HUES6 (cell line): ENCODE measurements around the gene SMYD3.

Experiments
- H3K27ac ChIP-seq: 2 replicates; pipeline ENCODE4 v1.7.0; 2013; ENCODE audit warnings: low read depth, mild to moderate bottlenecking, low read length, inconsistent platforms
- H3K27me3 ChIP-seq: 2 replicates; pipeline ENCODE4 v1.6.1; 2013; ENCODE audit warnings: low read length; ENCODE audit not compliant: control insufficient read depth, insufficient read depth
- H3K36me3 ChIP-seq: 2 replicates; pipeline ENCODE4 v1.6.1; 2013; ENCODE audit warnings: low read length; ENCODE audit not compliant: control insufficient read depth, insufficient read depth
- H3K4me1 ChIP-seq: 2 replicates; pipeline ENCODE4 v1.6.1; 2013; ENCODE audit warnings: low read length; ENCODE audit not compliant: control insufficient read depth, insufficient read depth
- H3K4me3 ChIP-seq: 2 replicates; pipeline ENCODE4 v1.5.1; 2013; ENCODE audit warnings: low read depth, low read length
- H3K9ac ChIP-seq: one replicate; pipeline ENCODE4 v1.6.1; 2013; ENCODE audit warnings: mild to moderate bottlenecking, low read length
- H3K9me3 ChIP-seq: 2 replicates; pipeline ENCODE4 v1.6.1; 2013; ENCODE audit warnings: low read depth, low read length; ENCODE audit not compliant: control insufficient read depth, insufficient read depth

Gene SMYD3

GRCh38 chr1:246002725-246003441, 504.2 kb downstream of the SMYD3 start:
- Histone ChIP-seq H3K27me3 (no peaks in the 10 kb centered on the region), H3K4me3 (no peak overlapping the region), H3K36me3 (no peaks in the 10 kb centered on the region), H3K27ac (no peak overlapping the region), H3K9me3 (no peaks in the 10 kb centered on the region), H3K4me1 (peaks cover 4% of the 10 kb centered on the region; the same call in 1 of the 2 replicates), H3K9ac (no peak overlapping the region)

GRCh38 chr1:246001837-246002230, 505.2 kb downstream of the SMYD3 start:
- H3K4me1 ChIP-seq: peaks cover 14% of the 10 kb centered on the region
- no peaks in the 10 kb centered on the region for H3K36me3 ChIP-seq
- H3K27me3 ChIP-seq: no peaks in the 10 kb centered on the region
- no peaks in the 10 kb centered on the region for H3K9me3 ChIP-seq
- no peak overlapping the region for H3K9ac ChIP-seq
- no peak overlapping the region for H3K27ac ChIP-seq
- no peak overlapping the region for H3K4me3 ChIP-seq

DNA sequence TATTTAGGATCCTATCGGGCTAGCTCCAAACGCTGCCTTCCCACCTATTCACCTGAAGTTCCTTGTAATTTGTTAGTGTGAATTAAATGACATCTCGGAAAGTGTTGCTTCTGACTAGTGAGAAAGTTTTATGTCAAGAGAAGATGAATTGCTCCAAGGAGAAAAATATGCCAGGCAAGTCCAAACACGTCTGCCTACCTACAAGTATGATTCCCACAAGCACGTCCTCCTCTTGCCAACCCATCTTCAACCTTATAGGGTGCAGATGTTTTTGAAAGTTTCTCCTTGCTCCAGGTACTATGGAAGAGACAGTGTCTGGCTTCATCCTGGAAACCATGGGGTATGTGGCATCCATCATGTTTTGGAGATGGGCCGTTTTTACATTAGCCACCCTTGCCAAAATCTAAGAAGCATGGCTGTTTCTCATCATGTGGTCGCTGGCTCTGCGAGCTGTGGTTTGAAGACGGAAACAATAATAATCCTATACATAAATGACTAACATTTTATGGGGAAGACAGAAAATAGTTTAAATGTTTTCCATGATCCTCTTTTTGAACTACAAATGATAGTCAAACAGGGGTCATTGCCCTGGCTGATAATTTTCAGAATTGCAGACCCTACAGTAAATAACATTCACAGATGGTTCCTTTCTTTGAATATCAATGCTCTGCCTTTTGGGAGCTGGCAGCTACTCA, 505.8 kb downstream of the SMYD3 start:
- Histone ChIP-seq H3K4me1 (peaks cover 19% of the 10 kb centered on the region), H3K36me3 (no peaks in the 10 kb centered on the region), H3K4me3 (no peak overlapping the region), H3K27ac (no peak overlapping the region), H3K9ac (no peak overlapping the region), H3K27me3 (no peaks in the 10 kb centered on the region), H3K9me3 (no peaks in the 10 kb centered on the region)

DNA sequence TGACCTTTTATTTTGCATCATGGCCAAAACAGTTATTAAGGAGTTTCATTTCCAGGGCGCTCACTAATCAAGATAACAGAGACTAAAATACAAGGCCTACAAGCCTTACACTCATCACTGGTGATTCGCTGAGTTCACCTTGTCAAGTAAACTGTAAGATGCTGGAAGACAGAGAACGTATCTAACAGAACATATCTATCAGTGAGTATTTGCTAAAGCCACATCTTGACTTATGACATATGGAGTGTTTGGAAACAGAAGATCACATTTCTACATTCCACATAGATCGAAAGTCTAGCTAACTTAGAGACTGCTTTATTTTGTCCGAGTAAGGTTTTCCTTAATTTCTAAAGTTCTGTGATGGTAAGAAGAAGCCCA, 506.5 kb downstream of the SMYD3 start:
- H3K9ac ChIP-seq: no peak overlapping the region
- no peaks in the 10 kb centered on the region for H3K36me3 ChIP-seq
- no peak overlapping the region for H3K27ac ChIP-seq
- no peak overlapping the region for H3K4me3 ChIP-seq
- no peaks in the 10 kb centered on the region for H3K9me3 ChIP-seq
- peaks cover 20% of the 10 kb centered on the region for H3K4me1 ChIP-seq
- no peaks in the 10 kb centered on the region for H3K27me3 ChIP-seq

DNA sequence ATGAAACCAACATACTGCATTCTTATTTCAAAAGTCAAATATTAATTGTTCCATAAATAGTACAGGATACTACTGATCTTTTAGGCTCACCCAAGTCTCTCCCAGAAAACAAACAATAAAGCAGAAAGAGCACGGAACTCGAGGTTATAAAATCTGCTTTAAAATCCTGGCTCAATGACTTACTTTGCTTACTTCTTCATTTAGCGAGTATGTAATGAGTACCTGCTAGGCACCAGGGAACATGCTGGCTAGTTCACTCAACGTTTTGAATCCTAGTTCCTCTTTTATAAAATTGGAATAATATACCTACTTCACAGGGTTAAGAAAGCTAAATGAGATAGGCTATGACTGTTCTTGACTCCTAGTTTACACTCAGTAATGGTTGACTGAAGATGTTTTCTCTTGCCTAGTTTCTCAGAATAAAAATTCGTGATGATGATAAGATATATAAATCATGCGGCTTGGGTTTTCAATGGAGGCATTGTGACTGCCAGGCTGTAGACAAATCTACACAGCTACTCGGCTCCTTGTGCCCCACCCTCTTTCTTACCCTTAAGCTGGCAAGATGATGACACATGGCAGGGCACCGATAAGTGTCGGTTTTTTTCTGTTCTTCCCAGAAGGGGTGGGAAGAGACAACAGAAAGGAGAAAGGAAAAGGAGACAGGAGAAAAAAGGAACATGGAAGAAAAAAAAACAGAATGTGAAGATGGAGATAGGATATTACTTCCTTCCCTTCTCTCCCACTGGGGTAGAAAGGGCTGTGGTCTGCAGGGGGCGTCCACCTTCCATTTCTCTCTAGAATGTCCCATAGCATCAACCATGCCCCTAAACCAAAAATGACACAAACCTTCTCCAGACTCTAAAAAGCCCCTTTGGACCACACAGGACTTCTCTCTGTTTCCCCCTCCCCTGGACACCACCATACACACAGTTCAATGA, 507.1 kb downstream of the SMYD3 start:
- Histone ChIP-seq H3K9ac (no peak overlapping the region), H3K27me3 (no peaks in the 10 kb centered on the region), H3K4me1 (peaks cover 20% of the 10 kb centered on the region), H3K36me3 (no peaks in the 10 kb centered on the region), H3K9me3 (no peaks in the 10 kb centered on the region), H3K27ac (no peak overlapping the region), H3K4me3 (no peak overlapping the region)

DNA sequence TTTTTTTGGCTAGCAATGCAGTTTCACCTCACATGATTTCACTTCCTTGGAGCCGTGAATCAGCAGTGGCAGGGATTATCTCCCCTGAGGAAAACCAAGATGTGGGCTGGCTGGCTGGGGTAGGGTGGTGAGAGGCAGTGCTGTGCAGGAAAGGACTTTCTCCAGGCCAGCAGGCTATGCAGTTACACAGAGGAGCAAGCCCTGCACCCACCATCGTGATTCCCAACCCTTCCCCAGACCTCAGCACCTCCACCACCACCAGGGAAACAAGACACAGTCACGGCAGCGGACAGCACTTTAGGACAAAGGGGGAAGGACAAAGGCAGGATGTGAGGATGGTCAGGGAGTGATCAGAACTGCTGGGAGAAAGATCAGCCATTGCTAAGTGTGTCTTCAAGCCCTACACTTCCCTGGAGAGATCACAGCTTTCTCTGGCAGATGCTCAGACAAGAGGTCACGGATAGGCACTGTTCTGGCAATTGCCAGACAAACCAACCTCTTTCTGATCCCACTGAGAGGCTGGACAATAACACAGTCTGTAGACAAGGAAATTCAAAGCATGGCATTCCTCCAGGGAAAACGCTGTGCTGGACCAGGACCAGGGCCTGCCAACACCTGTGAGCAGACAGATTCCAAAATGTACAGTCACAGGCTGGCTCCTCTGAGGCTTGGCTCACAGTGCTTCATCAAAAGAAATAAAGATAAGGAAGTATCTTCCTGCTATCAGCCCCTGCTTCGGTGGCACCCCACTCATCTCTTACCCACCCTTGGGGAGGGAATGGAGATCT, 509.4 kb downstream of the SMYD3 start:
- H3K36me3 ChIP-seq: no peaks in the 10 kb centered on the region
- H3K4me3 ChIP-seq: no peak overlapping the region
- H3K4me1 ChIP-seq: peaks cover 17% of the 10 kb centered on the region
- no peaks in the 10 kb centered on the region for H3K9me3 ChIP-seq
- H3K27ac ChIP-seq: no peak overlapping the region
- H3K27me3 ChIP-seq: no peaks in the 10 kb centered on the region
- no peak overlapping the region for H3K9ac ChIP-seq

DNA sequence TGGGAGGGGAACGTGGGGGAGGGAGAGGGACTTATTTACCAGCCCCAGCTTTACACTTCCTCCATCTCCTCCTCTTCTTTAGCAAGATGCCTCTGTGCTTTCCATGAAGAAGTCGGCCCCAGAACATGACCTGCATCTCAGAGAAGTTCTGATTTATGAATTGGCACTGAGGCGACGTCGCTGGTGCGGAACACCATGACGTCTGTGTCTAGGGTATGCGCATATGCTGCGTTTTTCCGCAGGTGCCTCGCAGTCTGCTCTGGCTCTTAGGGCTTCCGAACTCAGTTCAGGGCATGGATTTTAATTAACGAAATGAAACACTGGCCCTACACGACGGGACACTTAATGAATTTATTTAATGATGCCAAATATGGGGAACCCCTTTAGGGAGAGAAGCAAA, 510.3 kb downstream of the SMYD3 start:
- H3K27me3 ChIP-seq: no peaks in the 10 kb centered on the region
- no peaks in the 10 kb centered on the region for H3K9me3 ChIP-seq
- peaks cover 17% of the 10 kb centered on the region for H3K4me1 ChIP-seq
- H3K36me3 ChIP-seq: no peaks in the 10 kb centered on the region
- no peak overlapping the region for H3K9ac ChIP-seq
- H3K4me3 ChIP-seq: no peak overlapping the region
- no peak overlapping the region for H3K27ac ChIP-seq

- Histone ChIP-seq H3K4me3 (no peak overlapping the region), H3K9ac (no peak overlapping the region), H3K36me3 (no peaks in the 10 kb centered on the region), H3K4me1 (peaks cover 17% of the 10 kb centered on the region), H3K27me3 (no peaks in the 10 kb centered on the region), H3K9me3 (no peaks in the 10 kb centered on the region), H3K27ac (no peak overlapping the region)
Measured at GRCh38 chr1:245995474-245995873, 511.6 kb downstream of the SMYD3 start.

DNA sequence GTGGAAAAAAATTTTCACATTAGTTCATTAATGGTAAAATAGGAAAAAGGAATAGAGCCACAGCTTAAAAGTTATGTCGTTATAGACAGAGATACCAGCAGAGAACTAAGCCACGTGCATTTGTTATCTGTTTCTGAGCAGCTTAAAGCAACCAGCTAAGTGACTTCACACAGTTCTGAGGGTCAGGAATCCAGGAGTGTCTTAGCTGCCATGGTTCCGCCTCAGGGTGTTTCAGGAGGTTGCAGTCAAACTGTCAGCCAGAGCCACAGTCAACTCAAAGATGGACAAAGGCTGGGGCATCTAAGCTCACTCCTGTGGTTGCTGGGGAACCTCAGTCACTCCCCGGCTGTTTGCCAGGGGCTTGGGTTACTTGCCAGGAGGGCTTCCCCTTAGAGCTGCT, 515.8 kb downstream of the SMYD3 start:
- Histone ChIP-seq H3K9me3 (no peaks in the 10 kb centered on the region), H3K9ac (no peak overlapping the region), H3K27me3 (no peaks in the 10 kb centered on the region), H3K36me3 (no peaks in the 10 kb centered on the region), H3K4me1 (peaks cover 7% of the 10 kb centered on the region; the same call in 1 of the 2 replicates), H3K27ac (no peak overlapping the region), H3K4me3 (no peak overlapping the region)

DNA sequence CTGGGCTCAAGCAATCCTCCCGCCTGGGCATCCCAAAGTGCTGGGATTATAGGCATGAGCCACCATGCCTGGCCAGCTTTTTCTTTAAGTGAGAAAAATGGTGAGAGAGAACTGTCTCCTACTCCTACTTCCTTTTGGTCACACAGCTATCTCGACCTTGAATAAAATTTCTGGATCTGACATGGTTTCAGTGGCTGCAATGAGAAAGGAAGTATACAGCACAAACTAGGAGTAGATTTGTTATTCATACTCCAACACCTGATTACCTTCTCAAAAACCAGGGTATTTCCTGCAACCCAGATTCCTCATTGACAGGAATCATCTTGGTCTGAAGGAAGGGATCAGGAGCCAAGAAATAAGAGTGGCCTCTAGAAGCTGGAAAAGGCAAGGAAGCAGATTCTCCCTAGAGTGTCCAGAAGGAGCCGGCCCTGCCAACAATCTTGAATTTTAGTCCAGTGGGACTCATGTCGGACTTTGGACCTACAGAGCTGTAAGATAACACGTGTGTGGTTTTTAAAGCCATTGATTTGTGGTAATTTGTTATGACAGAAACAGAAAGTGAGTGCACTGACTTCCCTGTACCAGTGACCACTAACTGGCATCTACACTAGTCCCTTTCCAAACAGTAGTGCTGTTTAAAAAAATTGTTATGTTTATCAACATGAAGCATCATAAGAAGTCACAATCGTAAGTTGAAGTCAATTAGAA, 516.6 kb downstream of the SMYD3 start:
- Histone ChIP-seq H3K27me3 (no peaks in the 10 kb centered on the region), H3K9me3 (no peaks in the 10 kb centered on the region), H3K27ac (no peak overlapping the region), H3K36me3 (no peaks in the 10 kb centered on the region), H3K4me3 (no peak overlapping the region), H3K9ac (no peak overlapping the region), H3K4me1 (peaks cover 7% of the 10 kb centered on the region; the same call in 1 of the 2 replicates)
